Nephron (organoid): Measurements from ENCODE around the gene TROAP.

Experiments
- H3K27ac Mint-ChIP-seq, 3 experiments: 2 replicates each; pipeline ENCODE4 v1.8.0; 2020; ENCODE audit warnings: mixed read lengths in 3 of 3, mild to moderate bottlenecking in 2 of 3, moderate library complexity in 1 of 3
- H3K27me3 Mint-ChIP-seq: 2 replicates; pipeline ENCODE4 v1.8.0; 2021; ENCODE audit warnings: low read depth, mild to moderate bottlenecking, moderate library complexity, mixed read lengths
- H3K36me3 Mint-ChIP-seq: 2 replicates; pipeline ENCODE4 v1.8.0; 2020; ENCODE audit warnings: low read depth, mixed read lengths
- H3K4me1 Mint-ChIP-seq: 2 replicates; pipeline ENCODE4 v1.8.0; 2020; ENCODE audit warnings: mixed read lengths
- H3K4me3 Mint-ChIP-seq, 3 experiments: 2 replicates each; pipeline ENCODE4 v1.8.0; 2020; ENCODE audit warnings: mild to moderate bottlenecking in 3 of 3, mixed read lengths in 3 of 3, moderate library complexity in 2 of 3
- H3K9me3 Mint-ChIP-seq: 2 replicates; pipeline ENCODE4 v1.8.0; 2020; ENCODE audit warnings: mixed read lengths
- CTCF ChIP-seq, 3 experiments: fragments of 200-600 bp; sonication (generic); IDR thresholded peaks; one replicate each; pipeline ENCODE4 v1.5.0; 2021; ENCODE audit warnings: antibody characterized with exemption in 3 of 3; ENCODE audit not compliant: unreplicated experiment in 3 of 3

The TROAP gene

GRCh38 chr12:49296836-49297694 is 26.0 kb upstream of the TROAP start:
- no peak overlapping the region for H3K27ac Mint-ChIP-seq
- peaks cover 96% of the 10 kb centered on the region for H3K27me3 Mint-ChIP-seq
- no peaks in the 10 kb centered on the region for H3K36me3 Mint-ChIP-seq
- peak overlapping the region; percentile 43 to 64 (median 56) for H3K4me3 Mint-ChIP-seq
- peaks cover 7% of the 10 kb centered on the region for H3K4me1 Mint-ChIP-seq
- H3K9me3 Mint-ChIP-seq = no peaks in the 10 kb centered on the region
- TF ChIP-seq CTCF (IDR thresholded peaks at IDR 0.05; ENCODE audit: unreplicated experiment in 3 of 3) = peak in 2 of 3 experiments; percentile 17 to 26

GRCh38 chr12:49297695-49298060 is 25.4 kb upstream of the TROAP start:
- Mint-ChIP-seq H3K36me3 (no peaks in the 10 kb centered on the region), H3K27me3 (peaks cover 92% of the 10 kb centered on the region), H3K4me1 (peaks cover 7% of the 10 kb centered on the region), H3K4me3 (peak overlapping the region; percentile 32 to 44 (median 43)), H3K9me3 (no peaks in the 10 kb centered on the region), H3K27ac (no peak overlapping the region)
- no peak for TF ChIP-seq CTCF (IDR thresholded peaks at IDR 0.05; ENCODE audit: unreplicated experiment in 3 of 3)

- peaks cover 7% of the 10 kb centered on the region for H3K4me1 Mint-ChIP-seq
- TF ChIP-seq CTCF (IDR thresholded peaks at IDR 0.05; ENCODE audit: unreplicated experiment in 3 of 3) = no peak
- H3K27me3 Mint-ChIP-seq = peaks cover 92% of the 10 kb centered on the region
- peak overlapping the region; percentile 45 to 61 (median 57) for H3K4me3 Mint-ChIP-seq
- no peak overlapping the region for H3K27ac Mint-ChIP-seq
- no peaks in the 10 kb centered on the region for H3K36me3 Mint-ChIP-seq
- H3K9me3 Mint-ChIP-seq = no peaks in the 10 kb centered on the region
These were observed 24.9 kb upstream of the TROAP start for GRCh38 chr12:49298160-49298559.

- no peaks in the 10 kb centered on the region for H3K36me3 Mint-ChIP-seq
- no peak overlapping the region for H3K4me3 Mint-ChIP-seq
- no peaks in the 10 kb centered on the region for H3K9me3 Mint-ChIP-seq
- peaks cover 78% of the 10 kb centered on the region for H3K27me3 Mint-ChIP-seq
- no peak overlapping the region for H3K27ac Mint-ChIP-seq
- peaks cover 7% of the 10 kb centered on the region for H3K4me1 Mint-ChIP-seq
- no peak for TF ChIP-seq CTCF (IDR thresholded peaks at IDR 0.05; ENCODE audit: unreplicated experiment in 3 of 3)
These were observed 21.3 kb upstream of the TROAP start for GRCh38 chr12:49301760-49302159.

- H3K27ac Mint-ChIP-seq = no peak overlapping the region
- H3K36me3 Mint-ChIP-seq = no peaks in the 10 kb centered on the region
- H3K9me3 Mint-ChIP-seq = no peaks in the 10 kb centered on the region
- peaks cover 73% of the 10 kb centered on the region for H3K27me3 Mint-ChIP-seq
- H3K4me3 Mint-ChIP-seq = no peak overlapping the region
- H3K4me1 Mint-ChIP-seq = no peaks in the 10 kb centered on the region
- TF ChIP-seq CTCF (IDR thresholded peaks at IDR 0.05; ENCODE audit: unreplicated experiment in 3 of 3) = no peak
These were observed 18.9 kb upstream of the TROAP start for GRCh38 chr12:49304161-49304560.
